GM19043 (cell line): ENCODE results near the gene TM4SF1.
A peak's percentile ranks its signal among the peaks of the same experiment; 100 is the strongest.
"Not testable (repeated sequence)": the region's sequence is repeated elsewhere in the genome, so short reads cannot be mapped to it uniquely, and the experiment has no call there.

Source experiments
- ATAC-seq: cut with Tn5 transposase; IDR thresholded peaks from one replicate; pipeline ENCODE4 v1.9.1; 2021; ENCODE audit warnings: low read depth; ENCODE audit not compliant: unreplicated experiment

TM4SF1 gene

GRCh38 chr3:149352556-149352955 is 24.9 kb downstream of the TM4SF1 start:
- peak; percentile 94 for ATAC-seq

GRCh38 chr3:149343951-149344350 is 33.5 kb downstream of the TM4SF1 start:
- no peak for ATAC-seq

- no peak for ATAC-seq
These were observed 34.8 kb downstream of the TM4SF1 start for GRCh38 chr3:149342413-149343380.

- no peak for ATAC-seq
These were observed 37.0 kb downstream of the TM4SF1 start for GRCh38 chr3:149340310-149340933.

- no peak for ATAC-seq
These were observed 37.5 kb downstream of the TM4SF1 start for GRCh38 chr3:149339931-149340309.

GRCh38 chr3:149337486-149337885 is 40.0 kb downstream of the TM4SF1 start:
- ATAC-seq: not testable (repeated sequence)

- no peak for ATAC-seq
These were observed 40.5 kb downstream of the TM4SF1 start for GRCh38 chr3:149336925-149337324.

GRCh38 chr3:149333176-149333859 is 44.1 kb downstream of the TM4SF1 start, which contains the start of gene TM4SF18:
TSS of gene TM4SF18 (minus strand) at chr3:149333636. CDS start at chr3:149333382, 254 bp downstream.
- no peak for ATAC-seq

- ATAC-seq: no peak
These were observed 44.7 kb downstream of the TM4SF1 start for GRCh38 chr3:149332771-149333170.

GRCh38 chr3:149332227-149332765 is 45.2 kb downstream of the TM4SF1 start:
- ATAC-seq: no peak

GRCh38 chr3:149331396-149331795 is 46.1 kb downstream of the TM4SF1 start:
- ATAC-seq: no peak

GRCh38 chr3:149330609-149331331 is 46.7 kb downstream of the TM4SF1 start:
- ATAC-seq: no peak

GRCh38 chr3:149327156-149327555 is 50.3 kb downstream of the TM4SF1 start:
- ATAC-seq: no peak

GRCh38 chr3:149325581-149325980 is 51.9 kb downstream of the TM4SF1 start:
- no peak for ATAC-seq

- no peak for ATAC-seq
These were observed 53.1 kb downstream of the TM4SF1 start for GRCh38 chr3:149324332-149324731.

- ATAC-seq: no peak
These were observed 55.8 kb downstream of the TM4SF1 start for GRCh38 chr3:149321640-149322039.

GRCh38 chr3:149321136-149321535 is 56.3 kb downstream of the TM4SF1 start:
- ATAC-seq: no peak

- ATAC-seq: no peak
These were observed 57.7 kb downstream of the TM4SF1 start for GRCh38 chr3:149319750-149320149.
